HG03442 (cell line): Measurements from ENCODE around the gene HOXD3.

Experiments used
- ATAC-seq: cut with Tn5 transposase; IDR thresholded peaks from one replicate; pipeline ENCODE4 v1.9.1; 2021; ENCODE audit warnings: mild to moderate bottlenecking, moderate library complexity; ENCODE audit not compliant: unreplicated experiment

The HOXD3 gene

DNA sequence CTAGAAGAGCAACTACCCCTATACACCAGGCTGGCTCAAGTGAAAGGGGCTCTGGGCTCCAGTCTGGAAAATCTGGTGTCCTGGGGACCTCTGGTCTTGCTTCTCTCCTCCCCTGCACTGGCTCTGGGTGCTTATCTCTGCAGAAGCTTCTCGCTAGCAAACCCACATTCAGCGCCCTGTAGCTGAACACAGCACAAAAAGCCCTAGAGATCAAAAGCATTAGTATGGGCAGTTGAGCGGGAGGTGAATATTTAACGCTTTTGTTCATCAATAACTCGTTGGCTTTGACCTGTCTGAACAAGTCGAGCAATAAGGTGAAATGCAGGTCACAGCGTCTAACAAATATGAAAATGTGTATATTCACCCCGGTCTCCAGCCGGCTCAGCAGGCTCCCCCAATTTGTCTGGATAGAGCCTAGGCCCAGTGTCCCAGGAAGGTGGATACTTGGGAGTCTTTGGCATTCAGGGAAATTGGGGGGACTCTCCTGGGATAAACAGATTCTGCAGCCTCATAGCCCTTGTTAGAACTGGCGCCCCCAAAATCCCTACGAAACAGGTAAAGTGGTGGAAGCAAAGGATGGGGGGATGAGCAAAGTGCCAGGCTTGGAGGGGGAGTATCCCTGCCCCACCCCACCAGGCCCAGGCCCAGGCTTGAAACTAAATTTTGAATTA lies 8.2 kb upstream of the HOXD3 start:
- ATAC-seq, result no peak

DNA sequence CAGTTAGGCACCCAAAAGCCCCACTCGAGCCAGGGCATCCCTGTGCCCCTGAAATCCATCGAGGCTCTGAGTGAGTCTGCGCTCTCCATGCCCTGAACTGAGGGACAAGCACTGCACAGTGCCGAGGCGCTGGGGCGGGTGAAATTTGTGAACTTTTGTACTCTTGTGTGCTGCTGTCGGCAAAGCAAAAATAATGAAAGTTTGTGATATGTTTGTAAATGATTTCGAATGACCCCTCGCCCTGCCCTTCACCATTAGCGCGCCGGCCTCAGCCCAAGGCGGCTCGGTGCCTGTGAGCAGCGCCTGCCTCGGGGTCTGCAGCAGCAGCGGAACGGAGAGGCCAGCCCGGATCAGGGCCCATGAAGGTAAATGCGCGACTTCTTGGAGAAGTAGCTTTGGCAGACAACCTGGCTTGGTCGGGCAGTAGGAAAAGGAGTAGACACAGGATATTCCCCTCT lies 7.6 kb upstream of the HOXD3 start:
- ATAC-seq, result no peak

DNA sequence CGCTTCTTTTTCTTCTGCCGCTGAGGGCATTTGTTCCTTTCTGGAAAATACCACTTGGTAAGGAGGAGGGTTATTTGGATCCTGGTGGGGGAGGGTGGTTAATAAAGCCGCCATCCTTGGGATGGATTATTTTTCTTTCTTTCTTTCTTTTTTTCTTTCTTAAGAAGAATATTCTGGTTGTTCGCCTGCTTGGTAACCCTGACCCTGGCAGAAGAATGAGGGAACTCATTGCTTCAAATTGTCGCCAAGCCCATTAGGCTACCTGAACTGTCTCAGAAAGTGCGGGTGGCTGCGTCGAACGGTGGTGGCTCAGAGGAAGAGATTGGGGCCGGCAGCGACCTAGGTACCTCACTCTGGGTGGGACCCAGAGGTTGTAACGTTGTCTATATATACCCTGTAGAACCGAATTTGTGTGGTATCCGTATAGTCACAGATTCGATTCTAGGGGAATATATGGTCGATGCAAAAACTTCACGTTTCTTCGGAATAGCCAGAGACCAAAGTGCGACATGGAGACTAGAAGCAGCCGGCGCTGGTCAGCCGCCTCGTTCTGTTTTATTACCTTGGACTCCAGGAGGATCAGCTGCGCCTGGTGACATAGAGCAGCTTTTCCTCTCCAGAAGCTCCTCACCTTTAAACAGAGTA lies 7.0 kb upstream of the HOXD3 start:
- no peak for ATAC-seq

DNA sequence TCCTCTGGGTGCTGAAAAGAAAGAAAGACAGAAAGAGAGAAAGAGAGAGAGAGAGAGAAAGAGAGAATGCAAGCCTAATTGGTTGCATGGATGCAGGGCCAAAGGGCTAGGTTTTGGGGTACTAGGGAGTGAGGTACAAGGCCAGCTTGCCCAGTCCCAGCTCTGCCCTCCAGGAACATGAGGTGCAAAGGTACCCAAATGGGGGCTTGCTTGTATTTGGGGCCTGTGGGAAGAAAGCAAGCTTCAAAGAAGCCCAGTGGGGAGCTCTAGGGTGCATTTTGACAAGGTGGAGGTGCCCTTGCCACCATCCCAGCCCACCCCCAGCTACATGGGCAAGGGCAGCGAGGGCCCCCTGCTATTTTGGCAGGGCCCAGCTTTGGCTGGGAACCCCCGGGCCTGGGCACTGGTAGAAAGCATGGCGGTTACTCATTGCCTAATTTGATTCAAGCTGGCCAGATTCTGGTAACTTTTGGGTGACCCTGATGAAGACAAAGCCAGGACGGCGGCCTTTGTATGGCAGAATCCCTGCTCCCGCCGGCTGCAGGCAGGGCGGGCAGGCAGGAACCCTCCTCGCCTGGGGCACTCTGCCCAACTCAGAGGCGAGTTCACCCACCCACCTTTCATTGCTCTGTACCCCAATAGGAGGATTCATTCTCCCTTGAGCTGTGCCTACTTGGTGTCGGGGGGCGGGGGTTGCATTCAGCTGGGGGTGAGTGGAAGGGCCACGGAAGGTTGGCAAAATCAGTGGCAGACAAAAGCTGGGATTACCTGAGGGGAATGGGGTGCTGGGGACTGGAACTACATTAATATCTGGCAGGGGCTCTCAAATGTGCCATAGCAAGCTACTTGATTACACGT lies 6.3 kb upstream of the HOXD3 start:
- no peak for ATAC-seq

DNA sequence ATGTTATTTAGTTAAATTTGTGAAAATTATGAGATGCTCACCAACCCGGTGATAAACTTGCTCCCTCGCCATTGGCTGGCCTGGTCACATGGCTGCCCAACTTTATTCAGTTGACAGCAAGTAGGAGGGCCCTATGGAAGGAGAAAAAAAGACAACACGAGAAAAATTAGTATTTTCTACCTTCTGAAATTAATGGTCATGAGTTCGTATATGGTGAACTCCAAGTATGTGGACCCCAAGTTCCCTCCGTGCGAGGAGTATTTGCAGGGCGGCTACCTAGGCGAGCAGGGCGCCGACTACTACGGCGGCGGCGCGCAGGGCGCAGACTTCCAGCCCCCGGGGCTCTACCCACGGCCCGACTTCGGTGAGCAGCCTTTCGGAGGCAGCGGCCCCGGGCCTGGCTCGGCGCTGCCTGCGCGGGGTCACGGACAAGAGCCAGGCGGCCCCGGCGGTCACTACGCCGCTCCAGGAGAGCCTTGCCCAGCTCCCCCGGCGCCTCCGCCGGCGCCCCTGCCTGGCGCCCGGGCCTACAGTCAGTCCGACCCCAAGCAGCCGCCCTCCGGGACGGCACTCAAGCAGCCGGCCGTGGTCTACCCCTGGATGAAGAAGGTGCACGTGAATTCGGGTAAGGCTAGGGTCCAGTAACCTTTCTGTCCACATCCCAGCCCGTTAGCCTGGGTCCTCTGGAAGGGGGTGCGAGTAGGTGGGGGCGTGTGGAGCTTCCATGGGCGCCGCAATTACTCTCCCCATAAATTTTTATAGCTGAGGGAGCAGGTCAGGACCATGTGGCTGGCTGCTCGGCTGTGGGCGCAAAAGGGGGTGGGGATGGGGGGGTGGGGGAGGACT lies 5.4 kb upstream of the HOXD3 start, which contains the start of gene HOXD4:
Gene HOXD4, plus strand, starts transcription at position 109 of the 846 bp plus-strand sequence. Its CDS starts 84 bp downstream, at position 193.
- no peak for ATAC-seq

DNA sequence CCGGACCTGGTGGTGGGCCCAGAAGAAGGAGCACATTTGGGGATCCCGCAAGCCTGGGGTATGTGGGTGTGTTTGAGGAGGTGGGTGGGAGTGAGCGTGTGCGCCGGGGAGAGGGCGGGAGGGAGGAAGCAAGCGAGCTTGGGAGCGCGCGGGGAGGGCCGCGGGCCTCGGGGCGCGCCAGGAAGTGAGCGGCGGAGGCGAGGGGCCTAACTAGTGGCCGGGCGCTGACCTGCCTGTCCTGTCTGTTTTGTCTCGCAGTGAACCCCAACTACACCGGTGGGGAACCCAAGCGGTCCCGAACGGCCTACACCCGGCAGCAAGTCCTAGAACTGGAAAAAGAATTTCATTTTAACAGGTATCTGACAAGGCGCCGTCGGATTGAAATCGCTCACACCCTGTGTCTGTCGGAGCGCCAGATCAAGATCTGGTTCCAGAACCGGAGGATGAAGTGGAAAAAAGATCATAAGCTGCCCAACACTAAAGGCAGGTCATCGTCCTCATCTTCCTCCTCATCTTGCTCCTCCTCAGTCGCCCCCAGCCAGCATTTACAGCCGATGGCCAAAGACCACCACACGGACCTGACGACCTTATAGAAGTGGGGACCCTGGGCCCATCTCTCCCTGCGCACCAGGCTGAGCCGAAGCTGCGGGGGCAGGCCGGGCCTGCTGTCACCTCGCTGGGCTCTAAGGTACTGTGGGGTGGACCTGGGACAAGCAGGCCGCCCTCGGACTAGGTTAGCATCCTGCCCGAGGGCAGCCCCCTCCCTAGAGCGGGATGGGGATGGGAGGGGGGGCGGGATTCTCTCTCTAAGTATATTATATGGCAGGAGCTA lies 4.5 kb upstream of the HOXD3 start:
- no peak for ATAC-seq

DNA sequence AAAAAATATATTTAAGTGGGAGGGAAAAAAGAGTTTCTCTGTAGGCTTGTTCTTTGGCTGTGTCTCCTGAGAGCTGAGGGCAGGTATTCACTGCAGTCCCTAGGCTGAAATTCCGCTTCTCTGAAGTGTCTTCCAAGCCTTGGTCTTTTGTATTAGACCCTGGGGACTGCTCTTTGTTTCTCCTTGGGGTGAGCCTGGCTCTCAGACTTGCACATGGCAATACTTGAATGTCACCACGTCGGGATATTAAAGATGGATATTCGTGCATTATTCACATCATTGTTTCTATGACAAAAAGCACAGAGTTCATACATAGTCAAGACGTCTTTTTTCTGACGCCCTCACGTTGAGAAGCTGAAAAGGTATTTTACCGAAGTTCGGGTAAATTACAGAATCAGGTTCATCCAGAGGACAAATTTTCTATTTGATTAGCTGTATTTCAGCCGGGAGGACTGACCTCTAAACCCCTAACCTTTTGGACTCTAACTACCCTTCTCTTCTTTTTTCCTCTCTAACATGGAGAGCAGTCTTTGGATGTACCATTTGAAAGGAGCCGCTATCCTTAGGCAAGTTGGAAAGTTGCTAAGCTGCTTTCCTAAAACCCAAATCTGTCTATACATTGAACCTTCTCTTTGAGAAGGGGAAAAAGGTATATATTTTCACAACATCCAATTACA lies 2.4 kb upstream of the HOXD3 start:
- ATAC-seq, result no peak

DNA sequence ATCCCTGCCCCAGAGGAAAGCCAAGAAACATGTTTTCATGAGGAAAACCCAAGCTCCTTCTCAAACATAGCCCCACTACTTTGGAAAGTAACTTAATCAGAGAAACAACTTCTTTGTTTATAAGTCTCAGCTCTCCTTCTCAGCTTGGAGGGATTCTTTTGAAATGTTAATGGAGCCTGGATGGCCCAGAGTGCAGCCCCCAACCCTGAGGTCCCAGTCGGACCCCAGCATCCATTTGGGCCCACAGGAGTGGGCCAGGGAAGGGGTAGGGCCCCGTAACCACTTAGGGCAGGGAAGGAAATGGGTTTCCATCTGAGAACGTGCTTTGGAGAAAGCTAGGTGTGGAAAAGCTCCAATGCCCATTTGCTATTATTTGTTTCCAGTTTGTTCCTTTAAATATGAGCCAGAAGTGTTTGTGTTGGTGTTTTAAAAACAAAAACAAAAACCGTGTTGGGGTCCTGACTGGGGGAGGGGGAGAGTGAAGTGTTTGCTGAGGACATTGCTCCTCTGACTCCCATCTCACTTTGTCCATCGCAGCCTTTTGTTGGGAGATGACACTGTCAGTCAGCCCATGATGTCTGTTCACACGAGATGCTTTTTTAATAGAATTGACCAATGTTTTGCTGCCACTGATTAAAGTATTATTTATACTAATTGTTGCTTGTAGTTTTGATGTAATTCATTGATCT lies 1.6 kb upstream of the HOXD3 start:
- ATAC-seq, result no peak

DNA sequence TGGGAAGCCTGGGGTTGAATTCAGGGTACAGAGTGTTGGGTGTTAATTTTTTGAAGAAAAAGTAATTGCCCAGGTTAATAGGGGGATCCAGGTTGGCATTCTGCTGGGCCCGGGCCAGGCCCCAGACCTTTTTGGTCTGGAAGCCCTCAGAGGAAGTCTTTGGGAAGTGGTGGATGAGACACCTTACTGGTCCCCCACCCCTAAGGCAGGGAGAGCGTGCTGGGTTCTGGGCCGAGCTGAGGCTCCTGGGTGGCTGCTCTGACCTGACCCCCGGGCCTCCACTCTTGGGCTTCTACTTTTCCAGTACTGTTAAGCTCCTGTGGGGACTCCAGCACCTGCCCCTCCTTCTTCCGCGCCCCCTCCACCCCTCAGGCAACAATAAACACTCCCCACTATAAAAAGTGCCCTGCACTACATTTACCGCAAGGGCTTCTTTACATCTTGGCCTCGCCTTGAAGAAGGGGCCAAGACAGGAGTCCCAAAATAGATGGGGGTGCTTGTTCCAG lies 753 bp upstream of the HOXD3 start:
- no peak for ATAC-seq

DNA sequence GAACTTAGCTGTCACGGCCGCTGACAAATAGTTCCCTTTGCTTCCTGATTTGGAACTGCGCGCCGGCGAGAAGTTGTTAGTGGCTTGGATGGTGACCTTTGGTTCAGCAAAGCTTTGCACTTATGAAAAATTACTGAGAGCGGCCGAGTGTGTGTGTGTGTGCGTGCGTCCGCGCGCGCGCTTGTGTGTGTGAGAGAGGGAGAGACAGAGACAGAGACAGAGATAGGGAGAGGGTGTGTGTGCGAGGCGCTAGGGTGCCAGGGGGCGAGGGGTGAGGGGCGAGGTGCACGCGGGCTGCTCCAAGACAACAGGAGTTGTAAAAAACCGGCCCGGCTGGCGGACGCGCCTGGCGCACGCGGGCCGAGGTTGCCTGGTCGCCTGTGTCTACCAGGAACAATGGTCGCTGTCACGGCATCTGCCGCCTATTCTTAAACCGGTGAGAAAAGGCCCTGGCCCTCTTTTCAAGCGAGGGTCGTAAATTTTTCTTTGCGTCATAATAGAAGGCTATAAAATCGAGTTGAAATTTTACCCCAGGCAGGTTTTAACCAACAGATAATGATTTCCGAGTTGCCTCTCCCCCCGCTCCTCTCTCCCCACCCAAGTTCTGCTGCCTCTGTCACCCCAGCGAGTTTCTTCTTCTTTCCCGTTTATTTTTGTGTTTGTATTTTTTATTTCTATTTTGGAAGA lies 535 bp downstream of the HOXD3 start:
- no peak for ATAC-seq

DNA sequence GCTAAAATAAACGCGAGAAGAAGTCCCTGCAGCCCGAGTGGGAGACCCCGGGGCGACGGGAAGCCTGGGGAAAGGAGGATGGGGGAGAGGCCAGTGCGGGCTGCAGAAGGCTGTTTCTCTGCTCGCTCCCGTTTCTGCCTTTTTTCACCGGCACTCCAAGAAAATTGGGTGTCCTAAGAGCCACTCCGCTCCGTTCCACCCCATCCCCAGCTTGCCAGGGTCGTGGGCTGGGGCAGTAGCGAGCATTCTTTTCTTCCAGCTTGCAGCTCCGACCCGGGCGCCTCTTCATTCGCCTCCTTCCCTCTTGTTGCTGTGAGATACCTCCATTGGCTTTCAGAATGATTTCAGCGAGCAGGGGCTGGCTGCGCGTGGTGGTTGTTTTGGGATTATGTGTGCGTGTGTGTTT lies 1.1 kb downstream of the HOXD3 start:
- ATAC-seq, result no peak

DNA sequence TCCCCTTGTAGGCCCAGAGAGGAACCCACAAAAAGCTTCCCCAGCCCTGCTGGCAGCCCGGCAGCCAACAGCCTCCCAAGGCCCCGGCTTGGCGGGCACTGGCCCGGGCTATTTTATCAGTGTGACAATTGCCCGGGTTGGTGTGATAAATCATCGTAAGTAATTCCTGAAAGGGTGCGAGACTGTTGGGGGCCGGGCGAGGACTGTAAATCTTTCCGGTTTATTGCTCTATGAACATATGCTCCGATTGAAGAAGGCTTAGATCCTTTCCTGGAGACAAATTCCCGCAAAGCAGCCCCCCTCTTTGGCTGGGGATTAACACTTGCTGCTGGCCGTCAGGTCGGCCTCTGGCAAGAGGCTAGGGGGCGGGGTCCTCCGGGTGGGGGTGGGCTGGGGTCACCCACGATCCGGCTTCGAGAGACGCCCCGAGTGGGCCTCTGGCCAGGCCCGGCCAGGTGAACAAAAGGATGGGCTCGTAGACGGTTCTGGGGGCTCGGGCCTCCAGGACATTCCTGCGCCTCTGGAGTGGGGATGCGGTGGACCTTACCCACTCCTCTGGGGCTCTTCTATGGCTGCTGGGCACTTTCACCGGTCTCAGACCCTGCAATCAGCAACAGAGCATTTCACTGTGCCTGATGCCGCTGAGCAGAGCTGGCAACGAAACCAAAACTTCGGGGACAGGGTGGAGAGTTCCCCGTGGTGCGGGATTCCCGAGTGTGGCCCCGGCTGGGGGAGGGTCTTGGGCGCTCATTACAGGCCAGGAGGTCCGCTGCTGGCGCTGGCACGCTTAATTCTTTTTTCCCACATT lies 2.0 kb downstream of the HOXD3 start:
- ATAC-seq, result no peak

DNA sequence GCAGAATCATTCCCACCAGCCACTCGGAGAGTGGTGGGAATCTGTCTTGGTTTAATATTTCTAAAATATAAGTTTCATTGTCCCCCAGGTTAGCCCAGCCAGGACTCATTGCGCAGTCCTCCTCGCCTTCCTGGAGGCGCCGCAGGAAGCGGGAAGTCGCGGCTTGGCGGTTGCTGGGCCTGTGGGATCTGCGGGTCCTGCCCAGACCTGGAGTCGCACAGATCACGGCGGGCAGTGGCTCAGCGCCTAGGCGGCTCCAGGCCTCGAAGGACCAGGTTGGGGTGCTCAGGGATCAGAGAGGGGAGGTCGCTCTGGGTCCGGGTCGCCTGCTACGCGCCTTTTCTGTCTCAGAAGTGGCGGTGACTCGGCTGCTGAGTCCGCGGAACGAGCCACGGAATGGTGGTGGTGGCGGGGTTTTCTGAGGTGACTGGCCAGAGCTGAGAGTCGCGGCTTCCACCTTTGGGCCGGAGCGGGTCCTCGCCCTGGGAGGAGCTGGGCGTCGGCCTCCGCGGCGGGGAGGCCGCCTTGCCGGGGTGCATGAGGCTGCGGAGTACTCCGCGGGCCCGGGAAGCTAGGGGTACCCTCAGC lies 2.6 kb downstream of the HOXD3 start:
- no peak for ATAC-seq

DNA sequence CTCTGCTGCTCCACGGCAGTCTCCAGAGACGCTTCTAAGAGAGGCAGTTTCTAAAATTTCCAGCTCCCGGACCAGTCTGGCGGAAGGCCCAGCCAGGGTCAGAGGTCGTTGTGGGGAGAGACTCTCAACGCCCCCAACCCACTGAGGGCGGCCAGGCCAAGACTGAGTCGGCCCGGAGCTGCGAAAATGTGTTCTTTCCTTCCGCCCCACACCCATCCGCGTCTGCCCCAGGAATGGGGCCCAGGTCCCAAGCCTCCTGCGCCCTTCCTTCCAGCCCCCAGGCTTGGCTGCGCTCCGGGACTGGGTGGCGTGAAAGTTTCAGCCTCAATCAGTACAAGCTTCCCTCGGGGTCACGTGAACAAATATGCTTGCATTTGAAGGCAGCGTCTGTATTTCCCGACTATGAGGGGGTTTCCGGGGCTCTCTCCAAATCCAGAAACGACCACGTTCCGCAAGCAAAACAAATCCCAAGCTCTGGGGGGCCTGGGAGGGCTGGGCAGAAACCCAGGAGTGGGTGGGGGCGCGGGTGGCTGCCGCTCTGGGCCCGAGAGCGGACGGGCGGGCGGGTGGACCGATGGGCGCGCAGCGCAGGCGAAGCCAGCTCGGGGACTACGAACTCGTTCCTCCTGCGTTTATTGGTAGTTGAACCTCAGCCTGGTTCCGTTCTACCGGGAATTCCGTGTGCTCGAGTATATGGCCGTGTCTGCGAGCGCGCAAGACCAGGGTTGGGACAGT lies 3.3 kb downstream of the HOXD3 start:
- no peak for ATAC-seq

DNA sequence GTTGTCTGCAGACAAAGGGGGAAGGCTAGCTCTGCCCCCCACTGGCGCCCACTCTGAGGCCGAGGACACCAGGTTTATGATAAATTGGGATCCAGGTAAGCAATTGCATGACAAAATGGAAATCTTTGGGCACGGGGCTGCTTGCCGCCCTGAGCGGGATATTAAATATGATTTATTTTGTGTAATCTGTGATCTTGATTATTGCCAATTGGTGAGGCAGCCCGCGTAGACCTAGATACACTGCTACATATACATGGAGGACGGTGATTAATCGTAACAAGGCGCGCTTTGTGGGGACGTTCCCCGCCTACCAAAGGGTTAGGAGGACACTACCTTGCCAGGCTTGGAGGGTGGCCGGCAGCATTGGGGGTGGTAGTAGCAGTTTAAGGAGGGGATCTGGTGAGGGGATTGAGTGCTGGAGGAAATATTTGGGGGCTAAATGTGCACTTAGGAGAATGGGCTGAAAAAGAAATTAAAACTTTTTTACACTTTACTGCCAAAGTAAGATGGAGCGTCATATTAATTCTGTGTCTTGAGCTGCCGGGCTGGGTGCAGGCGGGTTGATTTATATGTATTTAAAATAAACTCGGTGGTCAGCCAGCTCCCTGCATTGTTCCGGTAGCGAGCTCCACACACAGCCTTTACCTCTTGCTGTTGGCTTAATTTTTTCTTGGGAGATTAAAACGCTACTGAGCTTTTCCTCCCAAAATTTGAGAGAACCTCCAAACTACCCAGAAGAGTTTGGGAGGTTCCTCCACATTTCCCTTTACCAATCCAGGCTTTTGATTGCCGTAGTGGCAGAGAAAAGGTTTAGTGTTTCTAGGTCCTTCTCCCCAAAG lies 4.1 kb downstream of the HOXD3 start:
- no peak for ATAC-seq
